ENCODE measurements around the gene CCND2. TPM values are rescaled to one million over a fixed set of nuclear protein-coding genes. Genes with fewer than 3 reads are reported as not detected.

CCND2 gene
- total RNA-seq, 1 donor from 2014 or later: 57.5 TPM

DNA sequence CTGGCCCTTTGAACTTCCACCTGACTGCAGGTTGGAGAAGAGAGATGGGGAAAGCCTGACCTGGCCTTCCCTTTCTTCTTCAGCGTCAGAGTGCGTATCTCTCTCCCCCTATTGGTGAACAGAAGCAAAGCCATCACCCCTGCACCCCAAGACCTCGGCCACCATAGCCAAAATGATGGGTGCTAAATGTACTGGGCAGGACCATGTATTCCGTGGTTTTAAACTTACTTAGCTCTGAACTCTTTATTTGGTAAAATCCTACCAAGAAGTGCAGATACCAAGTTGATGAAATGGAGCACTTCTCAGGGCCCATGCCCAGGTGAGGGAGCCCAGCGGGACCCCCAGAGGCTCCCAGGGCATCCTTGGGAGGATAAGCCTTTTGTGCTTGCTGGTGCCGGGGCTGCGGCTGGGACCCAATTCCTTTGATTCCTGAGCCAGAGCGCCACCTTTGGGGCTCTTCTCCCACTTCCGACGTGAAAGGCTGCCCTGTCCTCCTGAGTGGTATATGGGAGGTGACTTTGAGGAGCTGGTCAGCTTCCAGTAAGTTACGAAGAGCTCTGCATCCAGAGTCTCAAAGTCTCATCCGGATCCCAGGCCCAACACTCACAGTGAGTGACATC is 9.4 kb downstream of the CCND2 start:
- no peak overlapping the region for H3K4me3 ChIP-seq
- TF ChIP-seq, protein P1, sequence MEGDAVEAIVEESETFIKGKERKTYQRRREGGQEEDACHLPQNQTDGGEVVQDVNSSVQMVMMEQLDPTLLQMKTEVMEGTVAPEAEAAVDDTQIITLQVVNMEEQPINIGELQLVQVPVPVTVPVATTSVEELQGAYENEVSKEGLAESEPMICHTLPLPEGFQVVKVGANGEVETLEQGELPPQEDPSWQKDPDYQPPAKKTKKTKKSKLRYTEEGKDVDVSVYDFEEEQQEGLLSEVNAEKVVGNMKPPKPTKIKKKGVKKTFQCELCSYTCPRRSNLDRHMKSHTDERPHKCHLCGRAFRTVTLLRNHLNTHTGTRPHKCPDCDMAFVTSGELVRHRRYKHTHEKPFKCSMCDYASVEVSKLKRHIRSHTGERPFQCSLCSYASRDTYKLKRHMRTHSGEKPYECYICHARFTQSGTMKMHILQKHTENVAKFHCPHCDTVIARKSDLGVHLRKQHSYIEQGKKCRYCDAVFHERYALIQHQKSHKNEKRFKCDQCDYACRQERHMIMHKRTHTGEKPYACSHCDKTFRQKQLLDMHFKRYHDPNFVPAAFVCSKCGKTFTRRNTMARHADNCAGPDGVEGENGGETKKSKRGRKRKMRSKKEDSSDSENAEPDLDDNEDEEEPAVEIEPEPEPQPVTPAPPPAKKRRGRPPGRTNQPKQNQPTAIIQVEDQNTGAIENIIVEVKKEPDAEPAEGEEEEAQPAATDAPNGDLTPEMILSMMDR (IDR thresholded peaks at IDR 0.05): no peak
- TF ChIP-seq POLR2A (IDR thresholded peaks at IDR 0.05) (no peak), POLR2AphosphoS5 (IDR thresholded peaks at IDR 0.05; ENCODE audit: insufficient read depth in 1 of 2, low read depth in 1 of 2) (no peak)
- peaks cover 0 to 20% of the 10 kb centered on the region in 2 donors for H3K36me3 ChIP-seq
- intact Hi-C loops (cut with DNase I): loop anchor here (5.0 kb wide), 1 partner anchor 291 kb away; no protein-coding TSS in a partner anchor
- H3K4me1 ChIP-seq: peaks cover 82% of the 10 kb centered on the region
- H3K27me3 ChIP-seq: no peaks in the 10 kb centered on the region
- H3K27ac ChIP-seq: no peak overlapping the region
- no peaks in the 10 kb centered on the region for H3K9me3 ChIP-seq
- DNase-seq (ENCODE audit: extremely low spot score in 2 of 2): no peak

DNA sequence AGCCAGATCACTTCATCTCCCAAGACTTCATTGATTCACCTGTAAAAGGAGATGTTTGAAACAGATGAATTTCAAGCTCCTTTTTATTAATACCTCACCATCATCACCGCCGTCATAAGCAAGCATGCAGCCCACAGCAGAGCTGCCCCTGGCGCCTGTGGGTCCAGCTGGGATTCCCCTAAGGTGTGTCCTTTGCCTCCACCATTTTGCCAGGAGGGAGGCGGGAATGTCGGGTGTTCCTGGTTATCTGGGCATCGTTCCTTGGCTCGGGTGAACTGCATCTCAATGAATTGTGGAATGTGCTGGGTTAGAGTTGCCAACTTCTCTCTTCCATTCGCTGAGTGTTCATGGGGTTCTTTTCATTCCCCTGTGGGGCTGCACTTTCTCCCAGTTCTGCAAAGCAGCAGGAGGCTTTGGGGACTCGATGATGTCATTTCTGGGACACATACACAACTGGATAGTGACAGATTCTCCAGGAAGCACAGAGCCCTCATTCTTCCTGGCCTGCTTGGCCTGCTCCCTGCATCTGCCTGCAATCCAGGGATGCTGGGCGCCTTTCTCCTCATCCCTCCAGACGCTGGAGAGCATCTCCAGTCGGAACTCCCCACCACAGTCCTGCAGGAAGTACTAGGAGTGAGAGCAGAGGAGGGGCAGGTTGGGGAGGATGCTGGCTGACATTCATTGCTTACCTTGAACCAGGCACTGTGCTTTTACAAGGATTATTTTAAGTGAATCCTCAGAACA is 10.1 kb downstream of the CCND2 start:
- Histone ChIP-seq H3K9me3 (no peaks in the 10 kb centered on the region), H3K4me1 (peaks cover 81% of the 10 kb centered on the region), H3K27me3 (no peaks in the 10 kb centered on the region), H3K36me3 (peaks cover 0 to 19% of the 10 kb centered on the region in 2 donors), H3K27ac (no peak overlapping the region), H3K4me3 (no peak overlapping the region)
- TF ChIP-seq POLR2A (IDR thresholded peaks at IDR 0.05): no peak
- TF ChIP-seq, protein P1 (IDR thresholded peaks at IDR 0.05): no peak
- TF ChIP-seq POLR2AphosphoS5 (IDR thresholded peaks at IDR 0.05; ENCODE audit: insufficient read depth in 1 of 2, low read depth in 1 of 2): no peak
- intact Hi-C loops (cut with DNase I): loop anchor here (5.0 kb wide), 1 partner anchor 291 kb away; no protein-coding TSS in a partner anchor
- DNase-seq (ENCODE audit: extremely low spot score in 2 of 2): peak in 1 of 2 donors; percentile 85

DNA sequence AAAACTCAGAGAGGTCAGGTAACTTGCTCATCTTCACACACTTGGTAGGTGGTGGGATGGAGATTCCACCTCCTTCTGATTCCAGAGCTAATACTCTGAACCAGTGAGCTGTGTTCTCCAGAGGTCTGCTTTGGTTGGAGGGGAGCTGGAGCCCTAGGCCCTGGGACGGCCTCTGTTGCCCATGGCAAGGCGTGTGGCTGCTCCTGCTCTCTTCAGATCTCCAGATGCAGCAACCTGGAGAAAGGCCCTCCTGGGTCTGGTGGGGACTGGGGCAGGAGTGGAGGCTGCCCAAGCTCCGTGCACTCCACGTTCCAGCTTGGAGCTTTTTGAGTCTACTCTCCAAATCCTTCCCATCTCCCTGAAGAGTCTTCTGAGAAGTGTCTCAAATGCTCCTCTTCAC is 10.7 kb downstream of the CCND2 start:
- intact Hi-C loops (cut with DNase I): loop anchor here (5.0 kb wide), 1 partner anchor 292 kb away; no protein-coding TSS in a partner anchor
- Histone ChIP-seq H3K4me1 (peaks cover 79% of the 10 kb centered on the region), H3K4me3 (no peak overlapping the region), H3K36me3 (peaks cover 0 to 26% of the 10 kb centered on the region in 2 donors), H3K9me3 (no peaks in the 10 kb centered on the region), H3K27ac (no peak overlapping the region), H3K27me3 (no peaks in the 10 kb centered on the region)
- peak in 1 of 2 donors; percentile 46 for DNase-seq (ENCODE audit: extremely low spot score in 2 of 2)
- TF ChIP-seq POLR2A (IDR thresholded peaks at IDR 0.05) (no peak), POLR2AphosphoS5 (IDR thresholded peaks at IDR 0.05; ENCODE audit: insufficient read depth in 1 of 2, low read depth in 1 of 2) (no peak)
- TF ChIP-seq, protein P1 (IDR thresholded peaks at IDR 0.05): no peak

DNA sequence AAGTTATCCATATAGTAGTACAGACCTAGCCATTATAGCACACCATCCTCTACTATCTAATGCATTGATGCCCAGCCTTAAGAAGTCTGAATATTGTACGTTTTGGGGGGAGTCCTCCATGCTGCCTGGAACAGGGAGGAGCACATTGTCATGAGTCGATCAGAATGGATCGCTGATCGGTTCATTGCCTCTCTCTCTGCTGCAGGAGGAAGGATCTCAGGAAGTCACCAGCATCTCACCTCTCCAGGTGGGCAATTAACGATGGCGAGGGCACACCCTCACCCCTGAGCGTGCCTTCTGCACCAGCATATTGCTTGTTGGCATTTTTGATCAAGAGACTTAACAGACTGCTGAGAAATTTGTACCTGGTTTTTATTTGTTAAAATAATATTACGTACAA is 11.5 kb downstream of the CCND2 start:
- H3K27ac ChIP-seq: no peak overlapping the region
- TF ChIP-seq, protein P1 (IDR thresholded peaks at IDR 0.05): no peak
- TF ChIP-seq POLR2AphosphoS5 (IDR thresholded peaks at IDR 0.05; ENCODE audit: insufficient read depth in 1 of 2, low read depth in 1 of 2) (no peak), POLR2A (IDR thresholded peaks at IDR 0.05) (no peak)
- no peak overlapping the region for H3K4me3 ChIP-seq
- peaks cover 0 to 33% of the 10 kb centered on the region in 2 donors for H3K36me3 ChIP-seq
- no peaks in the 10 kb centered on the region for H3K27me3 ChIP-seq
- H3K9me3 ChIP-seq: no peaks in the 10 kb centered on the region
- intact Hi-C loops (cut with DNase I): no loop called here
- H3K4me1 ChIP-seq: peaks cover 80% of the 10 kb centered on the region
- DNase-seq (ENCODE audit: extremely low spot score in 2 of 2): no peak
